PC-3 (cell line): ENCODE data around the gene ADGRL3.

Experiments
- EZH2phosphoT487 ChIP-seq: fragments of 300-600 bp; sonication (generic); IDR thresholded peaks from 2 replicates; pipeline ENCODE4 v1.6.1; 2018; ENCODE audit warnings: mild to moderate bottlenecking, antibody characterized with exemption, low read length, borderline replicate concordance
- TF ChIP-seq, protein P1 (sequence below): fragments of 300-600 bp; sonication (generic); conservative IDR thresholded peaks from 2 replicates; pipeline ENCODE4 v1.5.1; 2017; ENCODE audit warnings: antibody characterized with exemption, low read depth, mild to moderate bottlenecking, low read length

DNA sequence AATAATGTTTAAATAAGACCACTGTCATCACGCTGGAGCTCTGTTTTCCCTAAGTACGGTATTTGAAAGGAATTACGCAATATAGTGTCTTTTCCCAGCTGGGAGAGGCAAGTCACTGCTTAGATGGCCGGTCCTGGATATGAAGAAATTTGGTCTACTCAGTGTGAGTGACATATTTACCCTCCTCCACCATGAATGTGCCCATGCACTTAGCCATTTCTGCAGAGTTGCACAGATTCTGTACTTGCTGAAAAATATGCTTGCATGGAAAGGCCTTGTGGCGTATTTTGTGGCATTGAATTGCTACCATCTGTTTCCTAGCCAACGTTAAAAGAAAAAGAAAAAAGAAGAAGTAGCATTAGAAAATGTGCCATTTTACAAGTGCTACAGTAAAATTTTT lies 73.1 kb downstream of the ADGRL3 start:
- TF ChIP-seq EZH2phosphoT487, result no peak
- TF ChIP-seq, protein P1, sequence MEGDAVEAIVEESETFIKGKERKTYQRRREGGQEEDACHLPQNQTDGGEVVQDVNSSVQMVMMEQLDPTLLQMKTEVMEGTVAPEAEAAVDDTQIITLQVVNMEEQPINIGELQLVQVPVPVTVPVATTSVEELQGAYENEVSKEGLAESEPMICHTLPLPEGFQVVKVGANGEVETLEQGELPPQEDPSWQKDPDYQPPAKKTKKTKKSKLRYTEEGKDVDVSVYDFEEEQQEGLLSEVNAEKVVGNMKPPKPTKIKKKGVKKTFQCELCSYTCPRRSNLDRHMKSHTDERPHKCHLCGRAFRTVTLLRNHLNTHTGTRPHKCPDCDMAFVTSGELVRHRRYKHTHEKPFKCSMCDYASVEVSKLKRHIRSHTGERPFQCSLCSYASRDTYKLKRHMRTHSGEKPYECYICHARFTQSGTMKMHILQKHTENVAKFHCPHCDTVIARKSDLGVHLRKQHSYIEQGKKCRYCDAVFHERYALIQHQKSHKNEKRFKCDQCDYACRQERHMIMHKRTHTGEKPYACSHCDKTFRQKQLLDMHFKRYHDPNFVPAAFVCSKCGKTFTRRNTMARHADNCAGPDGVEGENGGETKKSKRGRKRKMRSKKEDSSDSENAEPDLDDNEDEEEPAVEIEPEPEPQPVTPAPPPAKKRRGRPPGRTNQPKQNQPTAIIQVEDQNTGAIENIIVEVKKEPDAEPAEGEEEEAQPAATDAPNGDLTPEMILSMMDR, result no peak
